Measurements from ENCODE around the gene MRPL55. TPM values are rescaled to one million over a fixed set of nuclear protein-coding genes. Genes with fewer than 3 reads are reported as not detected.

Gene MRPL55
- total and polyA plus RNA-seq, 2 of the 4 experiments (the other 2 are of a cell fraction), result 48.9 to 95.4 TPM

GRCh38 chr1:228070173-228070572 is 38.9 kb downstream of the MRPL55 start:
- H3K9ac ChIP-seq (ENCODE audit: low read depth, low read length), result no peak overlapping the region
- no peak overlapping the region for H2AK5ac ChIP-seq (ENCODE audit: low read depth, low read length)
- H3K4ac ChIP-seq (ENCODE audit: low read depth, low read length), result no peak overlapping the region
- no peaks in the 10 kb centered on the region for H3K9me3 ChIP-seq (ENCODE audit: control insufficient read depth, insufficient read depth, low read length)
- no peaks in the 10 kb centered on the region for H3K4me1 ChIP-seq (ENCODE audit: control insufficient read depth, insufficient read depth, low read length)
- no peak overlapping the region for H4K5ac ChIP-seq (ENCODE audit: low read depth, low read length)
- ChIA-PET POLR2A (ENCODE audit: unreplicated experiment) (no interaction called here), CTCF (no interaction called here)
- no peak overlapping the region for H3K56ac ChIP-seq (ENCODE audit: extremely low read depth, insufficient read depth, low read length)
- no peak overlapping the region for H3K23ac ChIP-seq (ENCODE audit: low read depth, low read length)
- no peak overlapping the region for H2BK5ac ChIP-seq (ENCODE audit: low read depth, low read length, poor library complexity, severe bottlenecking)
- intact Hi-C loops (cut with micrococcal nuclease) (no loop called here), in situ Hi-C loops (cut with MboI; ENCODE audit: low sequenced_read_pairs) (no loop called here), dilution Hi-C loops (cut with HindIII; ENCODE audit: low sequenced_read_pairs, unreplicated experiment) (no loop called here)
- no peaks in the 10 kb centered on the region for H3K79me1 ChIP-seq (ENCODE audit: low read depth in 1 of 2, low read length in 2 of 2)
- DNase-seq, result no peak
- no peak for ATAC-seq (ENCODE audit: low read depth)
- no peak overlapping the region for H4K8ac ChIP-seq (ENCODE audit: low read depth in 2 of 2, low read length in 2 of 2)
- peaks cover 37% of the 10 kb centered on the region for H3K27me3 ChIP-seq (ENCODE audit: control insufficient read depth, insufficient read depth, low read length)
- H3K18ac ChIP-seq (ENCODE audit: low read depth, low read length), result no peak overlapping the region
- no peak for TF ChIP-seq CEBPB (IDR thresholded peaks at IDR 0.05; ENCODE audit: low read depth, low read length)
- no peak for TF ChIP-seq CHD1 (IDR thresholded peaks at IDR 0.05; ENCODE audit: low read depth, low read length)
- no peak for TF ChIP-seq RAD21 (IDR thresholded peaks at IDR 0.05; ENCODE audit: low read length)
- no peak for TF ChIP-seq USF2 (IDR thresholded peaks at IDR 0.05; ENCODE audit: low read depth, low read length)
- no peak for TF ChIP-seq BHLHE40 (IDR thresholded peaks at IDR 0.05; ENCODE audit: low read depth, low read length)
- no peak for TF ChIP-seq ELK1 (IDR thresholded peaks at IDR 0.05; ENCODE audit: borderline replicate concordance, low read depth, low read length)
- TF ChIP-seq FOS (IDR thresholded peaks at IDR 0.05; ENCODE audit: low read depth, low read length), result no peak
- TF ChIP-seq SMC3 (IDR thresholded peaks at IDR 0.05; ENCODE audit: low read depth, low read length), result no peak
- no peak for TF ChIP-seq RFX5 (IDR thresholded peaks at IDR 0.05; ENCODE audit: low read depth, low read length)
- TF ChIP-seq CTCF (conservative IDR thresholded peaks at IDR 0.05; ENCODE audit: low read depth, low read length), result no peak
- no peak for TF ChIP-seq POLR2A (IDR thresholded peaks at IDR 0.05; ENCODE audit: low read depth, low read length)
- no peak for TF ChIP-seq MAZ (IDR thresholded peaks at IDR 0.05; ENCODE audit: borderline replicate concordance, low read depth, low read length)
- TF ChIP-seq MAFK (IDR thresholded peaks at IDR 0.05; ENCODE audit: low read depth, low read length), result no peak
- TF ChIP-seq NFE2L2 (IDR thresholded peaks at IDR 0.05; ENCODE audit: low read depth, low read length), result no peak
- no peak overlapping the region for H2AK9ac ChIP-seq (replicated peaks; ENCODE audit: low read depth, low read length, poor library complexity)
- BruUV-seq (replicated peaks), result no TSS peak
- H2BK15ac ChIP-seq (ENCODE audit: low read depth, low read length), result no peak overlapping the region
- no peaks in the 10 kb centered on the region for H3K9me1 ChIP-seq (ENCODE audit: insufficient read depth, low read length)
- no peak overlapping the region for H2BK20ac ChIP-seq (ENCODE audit: low read depth, low read length)
- 57 to 100% methylated on average over 1 to 2 of the region's 2 CpGs for WGBS, 2 experiments (ENCODE audit: extremely low coverage in 2 of 2, insufficient read length in 1 of 2)
- H3K14ac ChIP-seq (replicated peaks; ENCODE audit: low read depth, low read length), result no peak overlapping the region
- H3K27ac ChIP-seq (ENCODE audit: insufficient read depth, low read length), result no peak overlapping the region
- H2AFZ ChIP-seq (replicated peaks; ENCODE audit: low read length, poor library complexity), result no peak overlapping the region
- H3K36me3 ChIP-seq (ENCODE audit: control insufficient read depth, insufficient read depth, low read length), result no peaks in the 10 kb centered on the region
- no peak overlapping the region for H3K4me3 ChIP-seq (ENCODE audit: insufficient read depth, low read depth, low read length)
- no peak overlapping the region for H3K4me2 ChIP-seq (ENCODE audit: low read depth, low read length)
- peaks cover 7% of the 10 kb centered on the region for H4K20me1 ChIP-seq (ENCODE audit: insufficient read depth, low read length)
- no peak overlapping the region for H4K91ac ChIP-seq (ENCODE audit: insufficient read depth, low read depth, low read length)
- H2BK120ac ChIP-seq (ENCODE audit: low read depth, low read length), result no peak overlapping the region
